ENCODE measurements around the gene ENTPD2. TPM values are rescaled to one million over a fixed set of nuclear protein-coding genes. Genes with fewer than 3 reads are reported as not detected.

ENTPD2 gene
- total RNA-seq, 1 donor from 2014 or later: 0.46 TPM

DNA sequence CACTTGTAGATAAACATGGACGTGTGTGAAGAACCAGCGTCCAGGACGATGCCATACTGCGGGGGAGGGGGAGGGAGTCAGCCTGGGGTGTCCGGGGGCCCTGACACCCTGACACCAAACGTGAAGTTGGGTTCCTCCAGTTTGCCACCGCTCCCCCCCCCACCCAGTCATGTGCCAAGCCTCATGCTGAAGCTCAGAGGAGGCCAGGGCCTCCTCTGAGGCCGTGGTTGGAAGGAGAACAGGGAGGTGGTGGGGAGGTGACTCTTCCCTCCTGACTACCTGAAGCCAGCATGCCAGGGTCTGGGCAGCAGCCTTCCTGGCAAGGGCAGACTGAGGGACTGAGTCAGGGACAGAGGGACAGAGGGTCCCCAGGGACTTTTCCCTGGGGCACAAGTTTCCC lies 1.6 kb downstream of the ENTPD2 start:
- Mint-ChIP-seq H3K27me3 (ENCODE audit: unreplicated experiment) (peaks cover 17% of the 10 kb centered on the region), H3K36me3 (ENCODE audit: unreplicated experiment) (no peaks in the 10 kb centered on the region)

DNA sequence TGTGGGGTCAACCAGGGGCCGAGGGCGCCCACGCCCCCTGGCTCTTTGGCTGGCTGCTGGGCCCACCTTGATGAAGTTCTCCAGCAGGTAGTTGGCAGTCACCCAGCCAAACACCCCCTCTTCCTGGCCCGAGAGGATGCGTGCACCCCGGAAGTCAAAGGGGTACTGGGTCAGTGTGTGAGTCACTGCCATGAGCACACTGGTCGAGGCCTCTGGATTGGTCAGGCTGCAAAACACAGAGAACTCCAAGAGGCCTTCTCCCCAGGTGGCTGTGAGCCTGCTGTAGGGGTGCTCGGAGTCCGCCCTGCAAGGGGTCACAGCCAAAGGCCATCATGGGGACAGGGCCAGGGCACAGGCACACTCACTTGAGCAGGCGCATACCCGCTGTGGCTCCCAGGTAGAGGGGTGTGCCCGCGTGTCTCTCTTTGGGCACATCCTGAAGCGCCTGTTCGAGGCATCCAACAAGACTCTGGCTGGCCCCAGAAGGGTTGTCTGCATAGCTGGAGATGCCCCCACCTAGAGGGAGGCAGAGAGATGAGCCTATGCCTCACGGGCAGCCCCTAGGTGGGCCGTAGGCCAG lies 2.6 kb downstream of the ENTPD2 start:
- Mint-ChIP-seq H3K4me3 (ENCODE audit: unreplicated experiment) (no peak overlapping the region), H3K27ac (ENCODE audit: unreplicated experiment) (no peak overlapping the region), H3K9me3 (ENCODE audit: unreplicated experiment) (no peaks in the 10 kb centered on the region), H3K4me1 (ENCODE audit: unreplicated experiment) (peaks cover 17% of the 10 kb centered on the region), H3K27me3 (ENCODE audit: unreplicated experiment) (peaks cover 17% of the 10 kb centered on the region), H3K36me3 (ENCODE audit: unreplicated experiment) (no peaks in the 10 kb centered on the region)
- no peak for DNase-seq (ENCODE audit: extremely low spot score, unreplicated experiment)
- TF ChIP-seq, protein P1, sequence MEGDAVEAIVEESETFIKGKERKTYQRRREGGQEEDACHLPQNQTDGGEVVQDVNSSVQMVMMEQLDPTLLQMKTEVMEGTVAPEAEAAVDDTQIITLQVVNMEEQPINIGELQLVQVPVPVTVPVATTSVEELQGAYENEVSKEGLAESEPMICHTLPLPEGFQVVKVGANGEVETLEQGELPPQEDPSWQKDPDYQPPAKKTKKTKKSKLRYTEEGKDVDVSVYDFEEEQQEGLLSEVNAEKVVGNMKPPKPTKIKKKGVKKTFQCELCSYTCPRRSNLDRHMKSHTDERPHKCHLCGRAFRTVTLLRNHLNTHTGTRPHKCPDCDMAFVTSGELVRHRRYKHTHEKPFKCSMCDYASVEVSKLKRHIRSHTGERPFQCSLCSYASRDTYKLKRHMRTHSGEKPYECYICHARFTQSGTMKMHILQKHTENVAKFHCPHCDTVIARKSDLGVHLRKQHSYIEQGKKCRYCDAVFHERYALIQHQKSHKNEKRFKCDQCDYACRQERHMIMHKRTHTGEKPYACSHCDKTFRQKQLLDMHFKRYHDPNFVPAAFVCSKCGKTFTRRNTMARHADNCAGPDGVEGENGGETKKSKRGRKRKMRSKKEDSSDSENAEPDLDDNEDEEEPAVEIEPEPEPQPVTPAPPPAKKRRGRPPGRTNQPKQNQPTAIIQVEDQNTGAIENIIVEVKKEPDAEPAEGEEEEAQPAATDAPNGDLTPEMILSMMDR (IDR thresholded peaks at IDR 0.05): no peak

More for the DNA sequence above, 1.6 kb downstream of the ENTPD2 start:
- no peak for DNase-seq (ENCODE audit: extremely low spot score, unreplicated experiment)
- TF ChIP-seq, protein P1 (IDR thresholded peaks at IDR 0.05): no peak
- H3K4me1 Mint-ChIP-seq (ENCODE audit: unreplicated experiment): peaks cover 20% of the 10 kb centered on the region
- no peak overlapping the region for H3K4me3 Mint-ChIP-seq (ENCODE audit: unreplicated experiment)
- H3K9me3 Mint-ChIP-seq (ENCODE audit: unreplicated experiment): no peaks in the 10 kb centered on the region
- H3K27ac Mint-ChIP-seq (ENCODE audit: unreplicated experiment): no peak overlapping the region

DNA sequence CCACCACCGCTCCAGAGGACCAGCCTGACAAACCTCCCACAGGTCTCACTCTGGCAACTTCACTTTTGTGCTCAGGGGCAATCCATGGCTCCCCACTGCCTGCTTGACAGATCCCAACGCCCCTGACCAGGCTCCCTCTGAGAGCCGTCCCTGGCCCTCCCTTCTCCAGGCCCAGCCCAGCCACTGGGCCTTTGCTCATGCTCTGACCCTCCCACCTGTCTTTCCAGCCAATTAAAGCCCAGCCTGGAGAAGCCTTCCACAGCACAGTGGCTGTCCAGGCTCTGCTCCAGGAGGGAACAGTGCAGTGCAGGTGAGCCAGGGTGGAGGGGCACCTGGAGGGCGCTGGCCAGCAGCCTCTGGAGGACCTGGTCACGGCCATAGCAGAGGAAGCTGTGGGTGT lies 3.3 kb downstream of the ENTPD2 start:
- no peak overlapping the region for H3K4me3 Mint-ChIP-seq (ENCODE audit: unreplicated experiment)
- no peaks in the 10 kb centered on the region for H3K9me3 Mint-ChIP-seq (ENCODE audit: unreplicated experiment)
- H3K4me1 Mint-ChIP-seq (ENCODE audit: unreplicated experiment): peaks cover 13% of the 10 kb centered on the region
- H3K27ac Mint-ChIP-seq (ENCODE audit: unreplicated experiment): no peak overlapping the region
- H3K36me3 Mint-ChIP-seq (ENCODE audit: unreplicated experiment): no peaks in the 10 kb centered on the region
- peaks cover 17% of the 10 kb centered on the region for H3K27me3 Mint-ChIP-seq (ENCODE audit: unreplicated experiment)
- TF ChIP-seq, protein P1 (IDR thresholded peaks at IDR 0.05): no peak
- DNase-seq (ENCODE audit: extremely low spot score, unreplicated experiment): no peak

DNA sequence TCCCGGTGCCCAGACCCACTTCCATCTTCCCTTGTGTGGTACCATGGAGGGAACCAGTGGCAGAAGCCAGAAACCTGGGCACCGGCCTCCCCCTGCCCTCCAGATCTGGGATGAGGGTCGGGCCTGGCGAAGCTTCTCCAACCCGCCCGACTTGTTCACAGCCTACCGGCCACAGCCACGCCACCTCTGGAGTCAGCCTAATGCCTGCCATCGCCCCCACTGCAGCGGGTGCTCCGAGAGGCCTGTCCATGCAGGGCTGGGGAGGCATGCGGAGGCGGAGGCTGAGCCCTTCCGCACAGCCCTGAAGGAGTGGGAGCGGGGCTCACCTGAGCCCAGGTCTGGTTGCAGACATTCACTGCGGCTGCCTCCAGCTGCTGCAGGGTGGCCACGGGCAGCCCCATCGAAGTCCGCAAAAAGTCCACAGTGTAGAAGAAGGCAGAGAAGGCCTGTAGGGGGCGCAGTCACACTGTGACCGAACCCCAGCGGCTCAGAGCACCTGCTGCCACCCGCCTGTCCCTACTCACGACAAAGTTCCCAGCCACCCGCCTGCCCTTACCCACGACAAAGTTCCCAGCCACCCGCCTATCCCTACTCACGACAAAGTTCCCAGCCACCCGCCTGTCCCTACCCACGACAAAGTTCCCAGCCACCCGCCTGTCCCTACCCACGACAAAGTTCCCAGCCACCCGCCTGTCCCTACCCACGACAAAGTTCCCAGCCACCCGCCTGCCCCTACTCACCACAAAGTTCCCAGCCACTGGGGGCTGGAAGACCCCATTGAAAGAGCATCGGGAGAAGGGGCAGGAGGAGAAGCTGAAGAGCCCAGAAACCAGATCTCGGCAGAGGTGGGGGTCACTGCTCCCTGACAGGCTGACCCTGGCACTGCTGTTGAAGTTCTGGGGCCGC lies 4.1 kb downstream of the ENTPD2 start:
- Mint-ChIP-seq H3K4me1 (ENCODE audit: unreplicated experiment) (peaks cover 10% of the 10 kb centered on the region), H3K9me3 (ENCODE audit: unreplicated experiment) (no peaks in the 10 kb centered on the region), H3K36me3 (ENCODE audit: unreplicated experiment) (no peaks in the 10 kb centered on the region), H3K4me3 (ENCODE audit: unreplicated experiment) (no peak overlapping the region), H3K27me3 (ENCODE audit: unreplicated experiment) (peaks cover 17% of the 10 kb centered on the region), H3K27ac (ENCODE audit: unreplicated experiment) (no peak overlapping the region)
- TF ChIP-seq, protein P1 (IDR thresholded peaks at IDR 0.05): peak; percentile 65
- DNase-seq (ENCODE audit: extremely low spot score, unreplicated experiment): no peak

Data from osteocyte (in vitro differentiated cells).